Epidermal melanocyte (primary cell): ENCODE data around the gene SH3RF2.
A peak's percentile ranks its signal among the peaks of the same experiment; 100 is the strongest.

Experiments used
- DNase-seq: peaks from one replicate; pipeline ENCODE4 v3.0.0; 2011; ENCODE audit warnings: low spot score; ENCODE audit not compliant: insufficient read length

SH3RF2 gene

DNA sequence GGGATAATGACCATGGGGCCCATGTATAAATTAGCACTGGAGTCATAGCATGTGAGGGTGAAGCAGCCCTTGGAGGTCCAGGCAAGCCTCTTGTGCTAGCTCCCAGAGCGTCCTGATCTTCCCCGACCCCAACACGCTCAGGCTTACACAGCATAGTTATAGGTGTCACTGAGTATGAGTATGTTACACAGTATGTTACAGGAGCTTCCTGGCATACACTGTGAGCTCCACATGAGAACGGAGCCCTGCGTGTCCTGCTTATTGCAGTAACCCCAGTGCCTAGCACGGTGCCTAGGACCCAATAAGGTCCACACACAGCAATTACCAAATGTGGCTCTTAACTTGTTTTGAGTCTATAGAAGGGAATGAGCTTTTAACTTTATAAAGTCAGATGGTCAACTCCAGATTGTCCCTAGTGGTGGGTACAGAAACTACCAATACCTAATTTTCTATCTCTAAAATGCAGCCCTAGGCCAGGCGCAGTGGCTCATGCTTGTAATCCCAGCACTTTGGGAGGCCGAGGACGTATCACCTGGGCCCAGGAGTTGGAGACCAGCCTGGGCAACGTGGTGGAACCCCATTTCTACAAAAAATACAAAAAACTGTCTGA lies 104.9 kb downstream of the SH3RF2 start:
- no peak for DNase-seq

GRCh38 chr5:146042628-146043279 lies 106.4 kb downstream of the SH3RF2 start:
- no peak for DNase-seq

DNA sequence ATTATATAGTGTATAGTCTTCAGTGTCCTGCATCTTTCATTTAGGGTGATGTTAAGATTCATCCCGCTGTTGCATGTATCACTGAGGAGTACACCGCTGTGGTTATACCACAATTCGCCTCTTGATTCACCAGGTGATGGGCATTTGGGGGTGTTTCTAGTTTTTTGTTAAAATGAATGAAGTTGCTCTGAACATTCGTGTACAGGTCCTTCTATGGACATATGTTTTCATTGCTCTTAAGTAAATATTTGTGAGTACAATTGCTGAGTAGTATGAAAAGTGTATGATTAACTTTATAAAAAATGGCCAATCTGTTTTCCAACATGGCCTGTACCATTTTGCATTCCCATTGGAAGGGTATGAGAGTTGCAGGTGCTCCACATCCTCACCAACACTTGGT lies 107.3 kb downstream of the SH3RF2 start:
- no peak for DNase-seq

DNA sequence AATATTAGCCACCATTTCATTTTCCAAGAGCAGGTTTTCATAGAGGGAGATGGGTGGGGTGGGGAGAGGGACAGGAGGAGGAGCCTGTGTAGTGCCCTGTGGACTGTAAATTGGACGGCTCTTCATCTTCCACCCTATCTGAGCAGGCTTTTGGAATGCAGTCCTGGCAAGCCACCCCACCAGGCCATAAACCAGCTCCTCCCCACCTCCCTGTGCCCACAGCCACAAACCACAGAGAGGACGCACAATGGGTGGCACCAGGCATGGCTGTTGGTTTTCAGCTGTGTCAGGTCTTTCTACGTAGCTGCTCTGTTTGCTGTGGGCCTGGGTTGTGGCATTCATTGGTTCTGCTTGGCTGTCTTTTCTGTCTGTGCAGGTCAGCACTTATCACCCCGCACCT lies 111.0 kb downstream of the SH3RF2 start:
- no peak for DNase-seq

DNA sequence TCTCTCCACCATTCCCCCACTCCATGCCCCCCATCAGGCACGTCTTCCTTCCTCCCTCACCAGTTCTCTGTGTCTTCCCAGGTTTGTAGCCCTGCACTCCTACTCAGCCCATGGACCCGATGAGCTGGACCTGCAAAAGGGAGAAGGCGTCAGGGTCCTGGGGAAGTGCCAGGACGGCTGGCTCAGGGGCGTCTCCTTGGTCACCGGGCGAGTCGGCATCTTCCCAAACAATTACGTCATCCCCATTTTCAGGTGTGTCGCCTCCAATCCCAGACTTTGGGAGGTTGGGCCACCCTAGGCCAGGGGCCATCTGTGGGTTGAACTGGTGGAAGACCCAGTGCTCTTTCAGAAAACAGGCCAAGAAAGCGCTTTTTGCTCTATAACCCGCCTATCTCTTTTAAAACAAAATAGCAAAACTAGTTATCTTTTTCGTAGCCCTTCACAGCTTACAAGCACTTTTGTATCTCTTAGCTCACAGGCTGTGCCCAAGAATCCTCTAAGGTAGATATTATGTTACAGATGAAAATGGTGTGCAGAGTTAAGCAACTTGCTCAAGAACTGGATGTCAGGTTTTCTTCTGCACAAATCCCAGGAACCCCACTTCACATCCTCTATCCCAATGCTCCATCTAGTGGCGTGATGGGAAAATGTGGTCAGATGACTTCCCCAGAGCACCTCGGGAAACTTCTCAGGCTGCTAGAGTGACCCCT lies 112.8 kb downstream of the SH3RF2 start:
- DNase-seq: peak; percentile 73

GRCh38 chr5:146049704-146050026 lies 113.3 kb downstream of the SH3RF2 start:
- no peak for DNase-seq

GRCh38 chr5:146050086-146050485 lies 113.7 kb downstream of the SH3RF2 start:
- no peak for DNase-seq

DNA sequence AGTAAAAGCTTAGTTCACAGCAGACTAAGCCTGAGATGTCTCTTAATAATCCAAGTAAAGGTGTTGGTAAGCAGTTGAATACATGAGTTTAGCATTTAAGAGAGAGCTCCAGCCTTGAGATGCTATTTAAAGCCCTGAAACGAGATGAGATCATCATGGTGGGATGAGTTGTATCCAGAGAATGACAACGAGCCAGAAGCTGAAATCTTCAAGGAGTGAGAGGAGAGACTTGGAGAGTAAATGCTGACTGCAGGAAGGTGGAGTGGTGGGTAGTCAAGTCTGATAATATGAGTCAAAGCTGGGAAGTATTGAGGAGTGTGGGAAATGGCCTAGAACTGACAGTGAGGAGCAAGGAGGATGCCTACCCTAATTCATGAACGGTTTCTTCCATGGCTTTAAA lies 115.3 kb downstream of the SH3RF2 start:
- no peak for DNase-seq

DNA sequence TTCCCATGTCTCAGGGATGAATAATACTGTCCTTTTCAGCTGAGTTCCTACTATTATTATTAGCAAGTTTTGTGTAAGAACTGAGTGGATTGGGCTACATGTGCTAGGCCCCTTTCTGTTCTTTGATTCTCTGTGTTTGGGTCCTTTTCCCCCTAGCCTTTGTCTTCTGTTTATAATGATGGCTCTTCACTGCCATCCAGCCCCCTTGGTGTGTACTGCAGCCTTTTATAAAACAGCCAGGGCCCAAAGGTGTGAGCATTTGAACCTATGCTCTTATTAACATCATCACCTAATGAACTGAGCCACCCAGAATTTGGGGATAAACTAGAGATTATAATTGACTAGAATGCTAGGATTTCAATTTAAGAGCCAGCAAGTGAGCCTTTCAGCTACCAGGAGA lies 116.4 kb downstream of the SH3RF2 start:
- DNase-seq: no peak

DNA sequence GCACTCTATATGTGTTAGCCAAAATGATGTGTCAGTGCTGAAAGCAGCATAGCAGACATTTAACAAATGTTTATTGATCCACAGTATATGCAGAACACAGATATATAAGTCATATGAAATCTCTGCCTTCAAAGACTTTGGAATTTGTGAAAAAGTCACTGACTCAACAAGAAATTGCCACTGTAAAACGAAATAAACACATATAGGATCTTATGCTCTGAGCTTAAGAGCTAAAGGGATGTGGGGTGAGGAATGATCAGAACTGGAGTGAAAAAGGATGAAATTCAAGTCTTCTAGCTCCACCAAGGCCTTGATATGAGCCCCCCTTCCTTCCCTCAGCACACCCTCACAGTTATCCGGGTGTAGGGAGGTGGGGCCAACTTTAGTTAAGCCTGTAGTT lies 119.1 kb downstream of the SH3RF2 start:
- DNase-seq: no peak

DNA sequence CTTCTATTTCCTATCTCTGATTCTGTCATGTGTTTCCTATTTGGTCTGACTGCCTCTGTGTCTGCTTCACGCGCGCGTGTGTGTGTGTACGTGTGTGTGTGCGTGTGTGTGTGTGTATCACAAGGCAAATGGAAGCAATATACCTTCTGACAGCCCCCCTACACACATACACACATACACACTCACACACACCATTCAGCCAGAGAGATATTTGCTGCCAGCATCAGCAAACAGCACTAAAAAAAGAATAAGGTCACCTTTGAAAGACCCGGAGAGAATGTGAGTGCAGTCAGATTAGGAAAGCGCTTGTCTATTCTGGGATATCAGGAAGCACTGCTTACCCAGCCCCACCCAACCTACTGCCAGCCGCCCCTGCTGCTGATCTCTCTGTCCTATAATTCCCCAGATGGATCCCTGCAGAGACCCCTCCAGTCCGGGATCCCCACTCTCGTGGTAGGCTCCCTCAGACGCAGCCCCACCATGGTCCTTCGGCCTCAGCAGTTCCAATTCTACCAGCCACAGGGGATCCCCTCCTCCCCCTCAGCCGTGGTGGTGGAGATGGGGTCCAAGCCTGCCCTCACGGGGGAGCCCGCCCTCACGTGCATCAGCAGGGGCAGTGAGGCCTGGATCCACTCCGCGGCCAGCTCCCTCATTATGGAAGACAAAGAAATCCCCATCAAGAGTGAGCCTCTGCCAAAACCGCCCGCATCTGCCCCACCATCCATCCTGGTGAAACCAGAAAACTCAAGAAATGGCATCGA lies 123.3 kb downstream of the SH3RF2 start:
- no peak for DNase-seq

GRCh38 chr5:146060221-146060585 lies 123.8 kb downstream of the SH3RF2 start:
- no peak for DNase-seq

DNA sequence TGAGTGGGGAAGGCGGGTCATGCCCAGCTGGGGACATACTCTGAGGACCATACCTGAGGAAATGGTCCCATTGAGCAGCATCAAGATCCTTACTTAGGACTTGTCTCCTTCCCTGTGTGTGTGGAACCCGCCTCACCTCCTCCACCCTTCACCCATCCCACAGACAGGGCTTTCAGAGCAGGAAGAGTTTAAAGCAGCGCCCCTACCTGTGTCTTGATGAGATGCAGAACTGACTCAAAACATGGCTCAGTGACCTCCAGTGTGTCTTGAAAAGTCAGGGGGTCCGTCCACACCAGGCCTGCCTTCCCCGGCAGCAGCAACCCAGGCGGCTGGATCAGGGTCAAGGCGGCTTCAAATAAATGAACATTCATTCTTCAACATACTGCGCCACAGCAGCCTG lies 130.6 kb downstream of the SH3RF2 start:
- DNase-seq: no peak

DNA sequence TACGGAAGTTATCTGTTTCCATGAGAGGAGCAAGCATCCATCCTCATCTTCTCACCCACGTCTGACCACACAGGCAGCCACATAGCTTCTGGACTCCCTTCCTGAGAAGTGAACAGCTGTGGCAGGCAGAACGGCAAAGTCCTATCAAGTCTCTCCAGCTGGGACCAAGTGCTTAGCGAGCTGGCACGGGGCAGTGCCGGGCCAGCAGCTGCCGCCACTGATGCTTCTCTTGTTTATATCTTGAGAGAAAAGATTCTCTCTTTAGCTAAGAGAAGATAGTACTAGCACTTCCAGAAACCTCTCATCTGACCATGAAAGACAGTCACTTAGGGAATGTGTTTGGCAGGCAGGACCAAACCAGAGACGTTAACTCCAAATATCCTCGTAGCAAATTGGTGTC lies 131.8 kb downstream of the SH3RF2 start:
- no peak for DNase-seq

DNA sequence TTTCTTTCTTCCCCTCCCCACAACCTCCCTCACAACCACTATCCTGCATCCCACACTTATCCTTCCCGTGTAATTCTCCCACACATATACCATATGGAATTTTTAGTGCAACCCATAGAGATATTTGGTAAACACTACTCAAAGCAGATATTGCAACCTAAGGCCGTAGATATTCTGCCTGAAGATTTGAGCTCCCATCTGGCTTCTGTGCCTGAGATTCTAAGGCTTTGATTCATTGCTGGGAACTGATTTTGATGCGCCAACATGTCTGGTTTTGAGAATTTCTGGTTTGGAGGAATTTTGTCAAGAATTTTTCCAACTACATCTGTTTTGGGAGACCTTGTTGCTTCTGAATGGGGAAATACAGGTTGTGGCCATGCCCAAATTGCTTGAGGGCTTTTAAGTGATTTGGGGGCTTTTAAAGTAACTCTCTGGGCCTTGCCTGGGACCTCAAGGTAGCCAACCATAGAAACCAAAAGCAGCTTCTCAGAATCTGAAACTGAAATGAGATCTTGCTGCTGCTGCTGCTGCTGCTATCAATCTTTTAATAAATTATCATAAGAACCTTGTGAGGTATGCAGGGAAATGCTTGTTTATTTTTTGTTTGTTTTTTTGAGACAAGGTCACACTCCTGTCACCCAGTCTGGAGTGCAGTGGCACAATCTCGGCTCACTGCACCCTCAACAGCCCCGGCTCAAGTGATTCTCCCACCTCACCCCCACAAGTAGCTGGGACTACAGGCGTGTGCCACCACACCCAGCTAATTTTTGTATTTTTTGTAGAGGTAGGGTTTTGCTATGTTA lies 132.8 kb downstream of the SH3RF2 start:
- DNase-seq: no peak

- DNase-seq: no peak
These were observed 133.4 kb downstream of the SH3RF2 start for GRCh38 chr5:146069780-146070099.

- DNase-seq: no peak
These were observed 134.4 kb downstream of the SH3RF2 start for GRCh38 chr5:146070746-146071145.

GRCh38 chr5:146071171-146071570 lies 134.8 kb downstream of the SH3RF2 start:
- no peak for DNase-seq

GRCh38 chr5:146072595-146072994 lies 136.2 kb downstream of the SH3RF2 start:
- no peak for DNase-seq

- no peak for DNase-seq
These were observed 137.0 kb downstream of the SH3RF2 start for GRCh38 chr5:146073239-146073900.

GRCh38 chr5:146076028-146076427 lies 139.7 kb downstream of the SH3RF2 start:
- no peak for DNase-seq
